Activated T-helper 1 cell treated with anti-CD3 and anti-CD28 coated beads, Interleukin-2, amount 50 U/mL, for 16 hours (primary cell): ENCODE measurements around the gene FECH.

ENCODE experiments used
- DNase-seq, 2 donors: peaks; one replicate each; pipeline ENCODE4 v3.0.0-alpha.2; 2020; ENCODE audit warnings: low read depth in 1 of 2, low spot score in 1 of 2

FECH gene

GRCh38 chr18:57583297-57583835 is 3.1 kb downstream of the FECH start:
- DNase-seq: no peak

DNA sequence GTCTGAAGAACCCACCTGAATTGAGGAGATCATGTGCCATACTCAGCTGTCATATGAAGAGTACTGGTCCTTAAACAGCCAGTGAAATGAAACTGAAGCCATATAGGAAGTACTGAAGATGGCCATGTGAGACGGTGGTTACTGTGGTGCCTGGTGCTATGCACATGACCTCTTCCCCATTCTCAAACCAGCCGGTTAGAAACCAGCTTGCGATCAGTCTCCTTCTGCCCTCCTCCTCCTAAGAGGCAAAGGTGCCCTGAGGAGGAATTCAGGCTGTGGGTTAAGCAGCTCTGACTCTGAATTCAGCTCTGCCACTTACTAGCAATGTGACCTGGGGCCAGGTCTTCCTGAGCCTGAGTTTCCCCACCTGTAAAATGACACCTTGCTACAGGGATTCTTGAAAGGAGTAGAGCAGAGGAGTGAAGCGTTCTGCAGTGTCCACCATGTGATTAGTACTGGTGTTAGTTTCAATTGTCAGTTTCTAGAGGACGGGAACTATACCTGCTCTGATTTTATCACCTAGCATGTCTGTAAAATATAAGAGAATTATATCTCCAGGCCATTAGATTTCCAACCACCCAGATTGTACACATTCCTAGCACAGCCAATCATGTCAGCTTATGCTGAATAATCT is 5.1 kb downstream of the FECH start:
- DNase-seq: no peak

- no peak for DNase-seq
Observed at GRCh38 chr18:57579934-57580333, 6.6 kb downstream of the FECH start.

- no peak for DNase-seq
Observed at GRCh38 chr18:57576316-57576715, 10.2 kb downstream of the FECH start.

- DNase-seq: no peak
Observed at GRCh38 chr18:57575542-57575941, 11.0 kb downstream of the FECH start.

DNA sequence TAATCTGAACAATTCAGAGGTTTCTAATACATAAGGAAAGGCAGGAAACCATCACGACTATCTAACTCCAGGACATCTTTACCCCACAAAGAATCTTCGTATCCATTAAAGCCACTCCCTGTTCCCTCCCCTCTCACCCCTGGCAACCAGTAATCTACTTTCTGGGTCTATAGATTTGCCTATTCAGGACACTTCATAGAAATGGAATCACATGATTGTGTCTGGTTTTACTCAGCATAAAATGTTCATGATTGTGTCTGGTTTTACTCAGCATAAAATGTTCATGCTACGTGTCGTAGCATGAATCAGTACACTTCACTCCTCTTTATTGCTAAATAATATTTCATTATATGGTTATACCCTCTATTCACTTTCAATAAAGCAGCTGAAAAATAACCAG is 11.6 kb downstream of the FECH start:
- DNase-seq: no peak

GRCh38 chr18:57570162-57570561 is 16.3 kb downstream of the FECH start:
- DNase-seq: no peak

DNA sequence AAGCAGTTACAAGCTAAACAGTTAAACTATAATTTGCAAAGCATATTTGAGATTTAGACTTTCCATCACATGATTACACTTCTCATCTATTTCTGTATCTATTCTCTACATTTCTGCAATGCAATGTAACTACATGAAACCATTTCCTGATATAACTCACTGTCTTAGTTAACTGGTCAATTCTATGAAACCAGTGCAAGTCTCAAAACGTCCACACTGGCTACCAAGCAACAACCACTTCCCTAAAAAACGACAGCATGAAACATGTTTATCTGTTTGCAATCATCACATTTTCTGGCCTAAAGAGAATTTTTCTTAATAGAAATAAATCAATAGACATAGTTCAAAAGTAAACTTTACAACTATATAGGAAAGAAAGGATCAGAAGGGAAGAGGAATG is 17.4 kb downstream of the FECH start:
- DNase-seq: no peak

DNA sequence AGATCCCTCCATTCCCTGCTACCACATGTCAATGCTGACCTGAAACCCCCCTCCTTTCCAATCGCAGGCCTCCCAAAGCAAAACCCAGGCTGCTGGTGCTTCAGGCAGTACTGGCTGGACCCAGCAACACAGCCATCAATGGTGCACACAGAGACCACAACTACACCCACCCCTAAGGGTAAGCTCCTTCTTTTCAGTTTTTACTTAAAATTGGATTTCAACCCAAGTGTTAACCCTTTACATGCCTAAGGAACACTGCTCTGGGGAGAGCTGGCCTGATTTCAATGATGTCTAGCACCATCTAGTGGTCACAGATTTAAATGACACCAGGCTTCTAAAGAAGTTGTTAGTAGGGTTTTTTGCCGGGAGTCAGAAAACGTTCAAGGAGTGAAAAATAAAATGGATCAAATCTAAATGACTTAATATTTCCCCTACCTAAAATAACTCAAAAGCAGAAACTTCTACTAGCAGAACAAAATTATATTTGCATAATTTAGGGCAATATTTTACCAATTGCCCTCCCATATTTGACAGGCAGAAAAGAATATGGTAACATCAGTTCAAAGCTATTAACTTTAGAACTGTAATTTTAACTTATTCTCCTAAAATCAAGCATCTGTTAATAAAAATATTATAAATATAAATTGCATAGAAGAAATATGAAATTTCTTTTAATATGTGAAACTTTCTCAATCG is 24.6 kb downstream of the FECH start:
- no peak for DNase-seq

DNA sequence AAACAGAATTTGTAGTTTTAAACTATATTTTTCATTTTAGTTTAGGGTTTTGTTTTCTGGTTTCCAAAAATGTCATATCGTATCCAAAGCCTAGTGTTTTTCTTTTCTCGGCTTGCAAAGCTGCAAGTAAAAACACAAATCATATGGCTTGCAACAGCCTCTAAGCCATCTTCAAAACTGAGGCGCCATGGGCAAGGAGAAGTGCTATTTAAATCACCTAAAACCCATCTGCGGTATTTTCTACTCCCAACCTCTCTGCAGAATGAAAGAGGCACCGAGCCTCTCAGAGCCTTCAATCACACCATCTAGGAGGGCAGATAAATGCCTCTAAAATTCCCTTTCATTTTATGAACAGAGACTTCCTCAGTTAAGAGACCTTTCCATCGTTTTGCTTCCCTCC is 25.2 kb downstream of the FECH start:
- no peak for DNase-seq

- no peak for DNase-seq
Observed at GRCh38 chr18:57559314-57559713, 27.2 kb downstream of the FECH start.

DNA sequence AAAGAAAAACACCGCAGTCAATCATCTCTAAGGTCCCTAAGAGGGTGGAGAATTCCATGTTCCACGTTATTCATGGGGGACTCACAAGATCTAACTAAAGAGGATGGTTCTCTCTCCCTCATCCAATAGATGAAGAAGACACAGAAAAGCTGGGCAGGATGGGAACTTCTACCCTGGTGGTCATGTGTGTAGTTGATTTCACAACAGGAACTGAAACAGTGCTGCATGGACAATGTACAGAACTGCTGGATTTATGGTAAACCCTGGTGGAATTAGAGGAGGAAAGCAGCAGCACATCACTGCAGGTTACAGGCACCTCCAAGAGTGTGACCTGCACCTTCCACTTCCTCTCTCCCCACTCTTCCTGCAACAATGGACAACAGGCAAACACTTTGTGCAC is 31.4 kb downstream of the FECH start:
- DNase-seq: no peak

DNA sequence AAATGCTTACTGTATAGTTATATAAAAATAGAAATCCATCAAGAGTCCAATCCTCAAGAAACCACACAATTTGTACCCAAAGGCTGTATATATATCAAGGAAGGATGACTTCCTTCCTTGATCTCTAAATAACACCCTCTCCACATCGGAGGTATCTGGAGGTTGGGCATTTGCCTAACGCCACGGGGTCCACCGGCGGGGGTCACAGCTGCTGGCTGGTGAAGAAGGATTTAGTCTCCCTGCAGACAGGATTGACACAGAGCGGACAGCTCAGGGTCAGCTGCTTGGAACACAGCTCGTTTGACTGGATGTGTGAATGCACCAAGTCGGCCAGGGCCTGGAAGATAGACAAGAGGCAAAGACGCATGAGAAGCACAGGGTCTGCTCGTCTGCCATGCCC is 36.0 kb downstream of the FECH start:
- no peak for DNase-seq

DNA sequence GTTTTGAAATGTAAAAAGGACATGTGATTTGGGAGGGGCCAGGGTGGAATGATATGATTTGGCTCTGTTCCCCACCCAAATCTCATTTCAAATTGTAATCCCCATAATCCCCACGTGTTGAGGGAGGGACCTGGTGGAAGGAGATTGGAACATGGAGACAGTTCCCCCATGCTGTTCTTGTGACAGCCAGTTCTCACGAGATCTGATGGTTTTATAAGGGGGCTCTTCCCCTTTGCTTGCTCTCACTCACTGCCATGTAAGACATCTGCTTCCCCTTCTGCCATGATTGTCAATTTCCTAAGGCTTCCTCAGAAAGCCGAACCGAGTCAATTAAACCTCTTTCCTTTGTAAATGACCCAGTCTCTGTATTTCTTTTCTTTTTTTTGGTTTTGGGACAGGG is 39.2 kb downstream of the FECH start:
- DNase-seq: no peak

- no peak for DNase-seq
Observed at GRCh38 chr18:57544936-57545660, 41.4 kb downstream of the FECH start.

- DNase-seq: no peak
Observed at GRCh38 chr18:57543560-57543959, 42.9 kb downstream of the FECH start.

DNA sequence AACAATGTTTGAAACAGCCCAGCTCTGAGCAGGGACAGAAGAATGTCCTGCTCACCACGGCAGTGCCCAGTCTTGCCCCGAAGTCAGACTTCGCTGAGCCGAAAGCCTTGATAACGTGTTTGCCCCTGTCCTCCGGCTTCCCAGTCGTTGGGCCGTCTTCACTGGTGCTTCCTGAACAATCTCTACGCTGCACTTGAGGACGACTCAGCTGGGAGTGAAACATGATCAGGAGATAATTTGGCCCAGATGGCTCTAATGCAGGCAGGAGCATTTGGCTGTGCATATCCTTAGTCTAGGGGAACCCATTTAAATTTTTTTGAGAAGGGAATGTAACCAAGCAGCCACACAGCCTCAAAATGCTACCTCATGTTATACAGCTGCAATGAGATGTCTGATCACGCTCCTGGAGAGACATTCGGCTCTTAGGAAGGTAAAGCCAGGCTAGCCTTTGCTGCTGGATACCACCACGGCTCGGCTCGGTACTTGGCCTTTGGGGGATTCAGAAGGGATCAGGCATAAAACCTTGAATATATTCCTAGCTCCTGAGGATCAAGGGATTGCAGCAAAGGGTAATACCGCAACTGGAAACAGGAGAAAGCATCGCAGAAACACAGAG is 43.6 kb downstream of the FECH start:
- DNase-seq: no peak

DNA sequence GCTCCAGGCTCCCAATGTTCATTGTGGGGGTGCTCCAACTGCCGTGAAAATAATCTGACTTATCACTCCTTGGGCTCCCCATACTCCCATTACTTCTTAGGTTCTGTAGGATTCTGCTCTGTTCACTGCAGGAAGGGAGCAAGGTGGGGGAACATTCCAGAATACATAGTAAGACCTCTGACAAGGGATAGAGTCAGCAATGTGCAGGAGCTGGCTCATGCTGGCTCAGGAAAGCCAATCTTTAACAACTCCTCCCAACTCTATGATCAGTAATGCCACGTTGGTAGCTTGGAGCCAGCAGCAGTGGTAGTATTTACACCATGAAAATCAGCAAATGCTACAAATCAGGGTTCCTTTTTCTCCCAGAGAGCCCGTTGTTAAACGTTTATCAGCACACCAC is 44.4 kb downstream of the FECH start:
- DNase-seq: no peak

- no peak for DNase-seq
Observed at GRCh38 chr18:57539702-57540101, 46.8 kb downstream of the FECH start.

DNA sequence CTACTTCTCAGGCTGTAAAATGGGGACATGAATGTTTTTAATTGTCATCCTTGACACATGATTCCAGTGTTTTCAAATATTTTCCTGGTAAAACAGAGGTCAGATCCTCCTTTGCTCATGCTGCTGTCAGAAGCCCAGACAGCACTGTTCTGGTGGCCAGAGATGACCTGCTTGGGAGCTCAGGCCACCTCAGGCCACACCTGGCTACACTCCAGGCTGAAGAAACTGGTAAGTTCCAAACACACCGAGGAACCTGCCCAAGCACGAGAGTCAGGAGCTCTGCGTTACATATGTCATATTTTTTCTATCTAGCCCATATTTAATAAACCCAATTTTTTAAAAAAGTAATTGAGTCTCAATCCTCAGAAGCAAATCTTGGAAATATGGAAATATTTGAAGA is 47.9 kb downstream of the FECH start:
- no peak for DNase-seq

- DNase-seq: no peak
Observed at GRCh38 chr18:57534511-57534909, 52.0 kb downstream of the FECH start.
